OCI-LY1 (cell line): ENCODE data around the gene CPT1C.

Experiments
- EZH2 ChIP-seq: fragments of 200-600 bp; sonication (generic), shearing (Covaris generic); IDR thresholded peaks from 2 replicates; pipeline ENCODE4 v1.8.0; 2017; ENCODE audit warnings: borderline replicate concordance, mixed run types, mild to moderate bottlenecking, antibody characterized with exemption, low read length, moderate library complexity, mixed read lengths
- TF ChIP-seq, protein P1 (sequence below): fragments of 200-600 bp; sonication (generic), shearing (Covaris generic); IDR thresholded peaks from 2 replicates; pipeline ENCODE4 v1.5.1; 2017; ENCODE audit warnings: mild to moderate bottlenecking, antibody characterized with exemption, low read length, moderate library complexity, mixed read lengths

DNA sequence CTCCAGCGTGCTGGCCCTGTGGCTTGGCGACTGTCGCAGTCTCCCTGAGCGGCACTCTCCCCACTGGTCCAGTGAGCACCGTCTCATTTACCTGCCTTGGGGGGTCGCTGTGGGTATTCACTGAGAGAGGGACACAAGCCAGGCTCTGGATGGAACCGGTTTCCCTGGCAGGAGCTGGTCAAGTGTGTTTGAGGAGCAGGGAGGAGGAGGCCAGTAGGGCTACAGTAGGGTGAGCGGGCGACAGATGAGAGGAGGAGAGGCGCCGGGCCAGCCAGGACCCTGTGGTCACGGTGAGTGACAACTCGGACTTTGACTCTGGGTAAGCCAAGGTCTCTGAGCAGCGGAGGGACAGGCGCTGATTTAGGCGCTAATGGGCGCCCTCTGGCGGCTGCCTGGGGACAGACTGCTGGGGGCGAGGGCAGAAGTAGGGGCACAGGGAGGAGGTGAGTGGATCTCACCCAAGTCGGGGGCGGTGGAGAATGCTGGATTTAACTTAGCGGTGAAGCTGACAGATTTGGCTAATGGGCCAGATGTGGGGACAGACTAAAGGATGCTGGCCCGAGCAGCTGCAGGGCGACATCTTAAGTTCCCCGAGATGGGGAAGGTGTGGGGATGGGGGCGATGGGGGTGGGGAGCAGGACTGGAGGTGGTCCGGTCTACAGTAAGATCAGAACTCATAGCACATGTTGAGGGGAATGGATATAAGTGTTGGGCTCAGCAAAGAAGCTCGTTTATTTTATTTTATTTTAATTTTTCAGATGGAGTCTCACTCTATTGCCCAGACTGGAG is 18.6 kb upstream of the CPT1C start:
- TF ChIP-seq, protein P1, sequence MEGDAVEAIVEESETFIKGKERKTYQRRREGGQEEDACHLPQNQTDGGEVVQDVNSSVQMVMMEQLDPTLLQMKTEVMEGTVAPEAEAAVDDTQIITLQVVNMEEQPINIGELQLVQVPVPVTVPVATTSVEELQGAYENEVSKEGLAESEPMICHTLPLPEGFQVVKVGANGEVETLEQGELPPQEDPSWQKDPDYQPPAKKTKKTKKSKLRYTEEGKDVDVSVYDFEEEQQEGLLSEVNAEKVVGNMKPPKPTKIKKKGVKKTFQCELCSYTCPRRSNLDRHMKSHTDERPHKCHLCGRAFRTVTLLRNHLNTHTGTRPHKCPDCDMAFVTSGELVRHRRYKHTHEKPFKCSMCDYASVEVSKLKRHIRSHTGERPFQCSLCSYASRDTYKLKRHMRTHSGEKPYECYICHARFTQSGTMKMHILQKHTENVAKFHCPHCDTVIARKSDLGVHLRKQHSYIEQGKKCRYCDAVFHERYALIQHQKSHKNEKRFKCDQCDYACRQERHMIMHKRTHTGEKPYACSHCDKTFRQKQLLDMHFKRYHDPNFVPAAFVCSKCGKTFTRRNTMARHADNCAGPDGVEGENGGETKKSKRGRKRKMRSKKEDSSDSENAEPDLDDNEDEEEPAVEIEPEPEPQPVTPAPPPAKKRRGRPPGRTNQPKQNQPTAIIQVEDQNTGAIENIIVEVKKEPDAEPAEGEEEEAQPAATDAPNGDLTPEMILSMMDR, result peak; percentile 97
- no peak for TF ChIP-seq EZH2
